ENCODE measurements around the gene CEACAM4.

- no peak for TF ChIP-seq CTCF (IDR thresholded peaks at IDR 0.05; ENCODE audit: poor library complexity)
- no peak for TF ChIP-seq EZH2 (IDR thresholded peaks at IDR 0.05; ENCODE audit: borderline replicate concordance)
- no peak for TF ChIP-seq EZH2phosphoT487 (IDR thresholded peaks at IDR 0.05; ENCODE audit: low read depth, severe bottlenecking, unreplicated experiment)
Measured at GRCh38 chr19:41623360-41623759, 3.5 kb downstream of the CEACAM4 start.

Measured in hepatocyte (in vitro differentiated cells).